HepG2 (cell line): ENCODE measurements around the gene TBC1D20. TPM values are rescaled to one million over a fixed set of nuclear protein-coding genes. Genes with fewer than 3 reads are reported as not detected.

Source experiments
- CHD2 ChIP-seq: IDR thresholded peaks from 2 replicates; pipeline ENCODE4 v1.6.1; 2011; ENCODE audit warnings: low read depth, low read length, improper control_type of control experiment
- ELF4 ChIP-seq: sonication (generic); formaldehyde crosslinking; IDR thresholded peaks from 2 replicates; pipeline ENCODE4 v1.5.0; 2020; ENCODE audit warnings: missing genetic modification reagents, mild to moderate bottlenecking, moderate library complexity, borderline replicate concordance
- GMEB2 ChIP-seq: IDR thresholded peaks from 2 replicates; pipeline ENCODE4 v1.6.1; 2016; ENCODE audit warnings: missing biosample characterization, missing genetic modification reagents, low read depth
- GRHL1 ChIP-seq: sonication (generic); formaldehyde crosslinking; conservative IDR thresholded peaks from 2 replicates; pipeline ENCODE4 v1.8.0; 2022; ENCODE audit warnings: missing genetic modification reagents
- HNF1A ChIP-seq, 2 experiments: sonication (generic) in 1 of 2; formaldehyde crosslinking in 1 of 2; IDR thresholded peaks; 2 replicates each; pipeline versions ENCODE4 v1.4.0 to v1.6.1; 2016 to 2020; ENCODE audit warnings: borderline replicate concordance in 1 of 2, low read depth in 1 of 2, mild to moderate bottlenecking in 1 of 2, missing genetic modification reagents in 1 of 2
- ISX ChIP-seq: sonication (generic); formaldehyde crosslinking; conservative IDR thresholded peaks from 2 replicates; pipeline ENCODE4 v1.5.0; 2020; ENCODE audit warnings: missing genetic modification reagents
- NR2C2 ChIP-seq: sonication (generic); formaldehyde crosslinking; IDR thresholded peaks from 2 replicates; pipeline ENCODE4 v1.4.0; 2020; ENCODE audit warnings: missing genetic modification reagents, mild to moderate bottlenecking, moderate library complexity, borderline replicate concordance
- TFE3 ChIP-seq: IDR thresholded peaks from 2 replicates; pipeline ENCODE4 v1.6.1; 2016
- ZNF276 ChIP-seq: sonication (generic); formaldehyde crosslinking; IDR thresholded peaks from 2 replicates; pipeline ENCODE4 v1.4.0; 2020; ENCODE audit warnings: mild to moderate bottlenecking, low read depth, missing genetic modification reagents
- ZNF496 ChIP-seq: sonication (generic); formaldehyde crosslinking; IDR thresholded peaks from 2 replicates; pipeline ENCODE4 v1.8.1; 2023; ENCODE audit warnings: mild to moderate bottlenecking, moderate library complexity, missing genetic modification reagents; ENCODE audit not compliant: insufficient replicate concordance
- ZNF552 ChIP-seq: sonication (generic); formaldehyde crosslinking; IDR thresholded peaks from 2 replicates; pipeline ENCODE4 v1.9.0; 2022; ENCODE audit warnings: missing genetic modification reagents, mild to moderate bottlenecking, borderline replicate concordance
- ZNF703 ChIP-seq: sonication (generic); formaldehyde crosslinking; IDR thresholded peaks from 2 replicates; pipeline ENCODE4 v1.5.1; 2020; ENCODE audit warnings: missing genetic modification reagents, mild to moderate bottlenecking, moderate library complexity, borderline replicate concordance
- ZNF784 ChIP-seq: sonication (generic); formaldehyde crosslinking; IDR thresholded peaks from 2 replicates; pipeline ENCODE4 v1.5.1; 2020; ENCODE audit warnings: missing genetic modification reagents, mild to moderate bottlenecking, borderline replicate concordance
- polyA plus RNA-seq, 8 experiments: library from polyadenylated mRNA; depleted of rRNA in 3 of 8; stranded (reverse) in 7 of 8; unstranded in 1 of 8; fragments of >200 nt; fragmentation: Illumina TruSeq in 4 of 8; extraction: Trizol in 4 of 8; gene quantifications; 2 replicates each; pipeline versions ENCODE4 v1.2.1 to v1.2.3, GENCODE V29; 2011 to 2016; ENCODE audit warnings: low read depth in 4 of 8, missing spikeins in 1 of 8, mixed read lengths in 1 of 8; ENCODE audit not compliant: insufficient read depth in 1 of 8
- total RNA-seq, 5 experiments: library from RNA; depleted of rRNA; stranded (reverse); fragments of >200 nt; fragmentation: Illumina TruSeq; extraction: Trizol; gene quantifications; 2 replicates each; pipeline ENCODE4 v1.2.3, GENCODE V29; 2016; ENCODE audit warnings: low read depth in 1 of 5

The TBC1D20 gene
- total and polyA plus RNA-seq, 2 of the 13 experiments (the other 11 are each of a cell fraction or from before 2014, with no cell fraction given) = 36.6 to 47.1 TPM

- TF ChIP-seq TFE3 (CRISPR knock-in tag) = no peak
- no peak for TF ChIP-seq ZNF703 (CRISPR knock-in tag)
- 0 out of 2 replicates have a peak, but pooled peaks have one; percentile 19 for TF ChIP-seq ZNF276 (CRISPR knock-in tag)
- TF ChIP-seq CHD2 = 0 out of 2 replicates have a peak, but pooled peaks have one; percentile 10
- TF ChIP-seq ISX = no peak
- no peak for TF ChIP-seq GRHL1 (CRISPR knock-in tag)
- TF ChIP-seq ELF4 (CRISPR knock-in tag) = 0 out of 2 replicates have a peak, but pooled peaks have one; percentile 35
- no peak for TF ChIP-seq ZNF784
- TF ChIP-seq HNF1A (IDR thresholded peaks at IDR 0.05; ENCODE audit: low read depth) = no peak
- TF ChIP-seq HNF1A (CRISPR knock-in tag; IDR thresholded peaks at IDR 0.05; ENCODE audit: borderline replicate concordance) = no peak; the same call in 1 of the 2 replicates
- no peak for TF ChIP-seq ZNF552 (CRISPR knock-in tag)
- TF ChIP-seq NR2C2 (CRISPR knock-in tag) = no peak
- no peak for TF ChIP-seq ZNF496 (CRISPR knock-in tag)
- no peak for TF ChIP-seq GMEB2 (CRISPR knock-in tag)
Measured at GRCh38 chr20:397432-398237, 64.7 kb downstream of the TBC1D20 start (continued).
